SK-N-DZ (cell line): ENCODE results near the gene SLC16A6.
"Not testable (repeated sequence)": the region's sequence is repeated elsewhere in the genome, so short reads cannot be mapped to it uniquely, and the experiment has no call there.

ENCODE experiments used
- DNase-seq: peaks from one replicate; pipeline ENCODE4 v3.0.0-alpha.2; 2015; ENCODE audit warnings: low spot score

Gene SLC16A6

DNA sequence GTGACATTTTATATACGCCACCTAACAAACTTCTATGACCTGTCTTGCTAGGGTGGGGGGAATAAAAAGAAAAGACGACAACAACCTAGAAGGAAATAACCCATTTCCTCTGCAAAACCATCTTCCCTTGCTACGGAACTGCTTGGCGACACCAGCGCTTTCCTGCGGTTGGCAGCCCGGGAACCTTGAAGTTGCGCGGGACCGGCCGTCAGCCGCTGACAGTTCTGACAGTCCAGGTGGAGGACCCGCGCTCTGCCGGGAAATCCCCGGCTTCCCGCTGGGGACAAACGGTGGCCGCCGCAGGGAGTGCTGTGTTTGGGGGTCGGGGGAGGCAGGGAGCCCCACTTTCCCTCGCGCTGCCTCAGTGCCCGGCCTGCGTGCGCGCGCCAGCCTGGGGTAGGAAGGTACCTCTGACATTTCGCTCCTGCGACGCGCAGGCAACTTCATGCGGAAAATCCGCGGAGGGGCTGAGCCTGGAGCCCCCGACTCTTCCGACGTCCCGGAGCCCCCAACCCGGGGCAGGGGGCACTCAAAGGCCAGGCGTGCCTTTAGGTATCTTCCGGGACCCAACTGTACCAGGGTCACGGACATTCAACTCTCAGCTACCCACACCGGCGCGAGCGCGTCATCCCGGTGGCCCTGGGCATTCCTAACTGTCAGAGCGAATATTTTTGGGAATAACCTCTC lies 516 bp downstream of the SLC16A6 start:
- no peak for DNase-seq

DNA sequence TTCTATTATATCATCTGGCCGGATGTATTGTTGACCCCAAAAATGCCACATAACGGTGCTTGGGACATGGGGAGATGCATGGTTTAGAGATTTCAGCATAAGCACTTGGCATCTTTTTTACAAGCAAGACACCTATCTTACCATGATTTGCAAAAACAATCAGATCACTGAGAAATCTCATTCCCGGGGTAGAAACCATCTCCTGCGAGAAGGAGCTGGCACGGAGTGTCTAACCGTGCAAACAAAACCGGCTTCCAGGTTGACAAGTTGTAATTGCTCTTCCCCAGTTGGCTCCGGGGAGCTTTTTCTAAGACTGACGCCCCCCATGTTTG lies 1.0 kb downstream of the SLC16A6 start:
- no peak for DNase-seq

DNA sequence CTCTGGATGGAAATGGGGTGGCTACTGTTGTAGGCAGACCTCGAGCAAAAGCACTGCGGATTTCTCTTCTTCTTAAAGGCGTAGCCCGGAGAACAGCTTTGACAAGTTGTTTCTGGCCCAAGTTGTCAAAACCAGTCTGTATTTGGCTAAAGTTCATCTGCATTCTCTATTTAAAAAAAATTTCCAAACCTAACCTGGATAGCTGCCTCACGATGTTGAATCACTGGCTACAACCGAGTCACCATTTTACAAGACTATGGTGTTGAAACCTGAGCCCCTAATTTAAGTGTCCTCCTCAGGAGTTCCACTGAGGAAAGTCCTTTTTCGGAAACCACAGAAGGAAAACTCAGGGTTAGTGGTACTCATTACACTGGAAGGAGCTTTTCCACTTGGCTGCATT lies 1.5 kb downstream of the SLC16A6 start:
- DNase-seq = no peak

DNA sequence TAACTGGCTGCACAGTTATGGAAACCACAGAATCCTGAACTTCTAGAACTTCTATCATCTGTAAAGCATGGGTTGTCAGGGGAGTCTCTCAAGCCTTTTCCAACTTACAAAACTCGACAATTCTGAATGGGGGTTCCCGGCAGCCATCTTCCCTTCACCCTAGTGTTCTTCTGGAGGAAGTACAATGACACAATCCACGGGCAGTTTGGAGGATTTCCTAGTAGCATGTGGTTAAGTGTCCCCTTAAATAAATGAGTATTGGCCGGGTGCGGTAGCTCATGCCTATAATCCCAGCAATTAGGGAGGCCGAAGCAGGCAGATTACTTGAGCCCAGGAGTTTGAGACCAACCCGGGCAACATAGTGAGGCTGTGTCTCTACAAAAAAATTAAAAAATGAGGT lies 2.1 kb downstream of the SLC16A6 start:
- DNase-seq = no peak

DNA sequence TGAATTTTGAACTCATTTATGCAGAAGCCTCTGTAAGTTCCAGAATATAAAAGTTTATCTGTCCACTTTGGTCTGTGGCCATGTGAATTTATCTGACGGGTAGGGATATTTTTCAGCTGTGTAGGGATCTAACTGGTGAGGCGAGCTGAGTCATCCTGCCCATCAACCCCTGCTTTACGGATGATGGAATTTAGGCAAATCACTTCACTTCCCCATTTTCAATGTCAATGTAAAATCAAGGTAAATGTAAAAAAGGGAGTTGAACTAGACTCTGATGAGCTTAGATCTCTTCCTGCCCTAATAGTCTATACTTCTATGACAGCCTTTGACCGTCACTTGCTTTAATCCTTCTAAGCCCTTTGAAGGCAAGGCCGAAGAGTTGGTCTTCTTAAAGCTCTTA lies 2.6 kb downstream of the SLC16A6 start:
- no peak for DNase-seq

DNA sequence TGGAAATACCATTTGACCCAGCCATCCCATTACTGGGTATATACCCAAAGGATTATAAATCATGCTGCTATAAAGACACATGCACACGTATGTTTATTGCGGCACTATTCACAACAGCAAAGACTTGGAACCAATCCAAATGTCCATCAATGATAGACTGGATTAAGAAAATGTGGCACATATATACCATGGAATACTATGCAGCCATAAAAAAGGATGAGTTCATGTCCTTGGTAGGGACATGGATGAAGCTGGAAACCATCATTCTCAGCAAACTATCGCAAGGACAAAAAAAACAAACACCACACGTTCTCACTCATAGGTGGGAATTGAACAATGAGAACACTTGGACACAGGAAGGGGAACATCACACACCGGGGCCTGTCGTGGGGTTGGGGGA lies 9.0 kb downstream of the SLC16A6 start:
- DNase-seq = not testable (repeated sequence)

DNA sequence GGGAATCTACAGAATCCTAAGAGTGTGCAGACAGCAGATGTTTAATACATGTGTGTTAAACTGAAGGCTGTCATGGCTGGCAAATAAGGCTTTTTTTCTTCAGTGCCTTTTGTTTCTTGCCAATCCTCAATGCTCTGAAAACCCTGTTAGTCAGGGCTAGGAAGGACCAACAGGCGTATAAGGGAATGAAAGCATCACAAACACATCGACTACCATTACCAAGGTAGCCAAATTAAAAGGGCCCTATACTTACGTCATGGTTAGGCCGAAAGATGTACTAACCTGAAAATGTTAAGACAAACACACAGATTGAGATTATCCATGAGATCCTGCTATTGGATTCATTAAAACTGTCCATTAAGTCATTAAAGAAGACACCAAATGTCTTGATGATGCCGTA lies 13.1 kb downstream of the SLC16A6 start:
- no peak for DNase-seq

DNA sequence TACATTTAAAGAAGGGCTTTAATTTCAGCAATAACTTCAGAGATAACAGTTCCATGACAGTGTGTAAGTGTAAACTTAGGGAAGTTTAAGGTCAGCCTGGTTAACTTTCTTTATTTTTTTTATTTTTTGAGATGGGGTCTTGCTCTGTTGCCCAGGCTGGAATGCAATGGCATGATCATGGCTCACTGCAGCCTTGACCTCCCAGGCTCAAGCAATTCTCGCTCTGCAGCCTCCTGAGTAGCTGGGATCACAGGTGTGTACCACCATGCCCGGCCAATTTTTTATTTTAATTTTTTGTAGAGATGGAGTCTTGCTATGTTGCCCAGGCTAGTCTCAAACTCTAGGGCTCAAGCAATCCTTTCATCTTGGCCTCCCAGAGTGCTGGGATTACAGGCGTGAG lies 14.6 kb downstream of the SLC16A6 start:
- DNase-seq = not testable (repeated sequence)

DNA sequence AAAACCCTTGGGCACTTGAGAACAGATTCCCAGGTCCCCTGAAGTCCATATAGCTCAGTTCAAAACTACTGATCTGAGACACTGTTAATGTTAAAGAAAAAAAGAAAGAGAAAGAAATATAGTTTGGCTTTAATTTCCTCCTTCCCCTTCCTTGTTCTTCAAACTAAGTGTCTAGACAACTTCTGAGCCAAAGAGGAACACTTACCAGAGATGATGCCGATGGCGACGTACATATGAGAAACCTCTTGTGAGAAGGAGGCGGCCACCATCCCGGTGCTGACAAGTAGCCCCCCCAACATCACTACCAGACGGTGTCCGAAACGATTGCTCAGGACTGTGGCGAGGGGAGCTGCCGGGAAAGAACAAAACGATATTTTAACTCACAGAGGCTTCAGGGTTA lies 17.2 kb downstream of the SLC16A6 start:
- no peak for DNase-seq

DNA sequence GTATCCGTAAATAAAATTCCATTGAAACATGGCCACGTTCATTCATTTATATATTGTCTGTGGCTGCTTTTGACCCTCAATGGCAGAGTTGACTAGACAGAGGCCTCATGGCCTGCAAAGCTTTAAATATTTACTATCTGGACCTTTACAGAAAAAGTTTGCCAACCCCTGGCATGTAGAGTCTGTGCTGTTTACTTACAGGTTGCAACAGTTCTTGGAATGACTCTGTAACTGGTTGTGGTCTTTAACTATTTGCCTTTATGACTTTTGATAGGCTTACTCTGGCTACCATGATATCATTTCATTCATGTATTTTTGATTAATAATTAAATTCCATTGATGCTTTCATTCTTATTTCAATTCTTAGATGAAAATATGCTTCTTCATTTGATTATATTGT lies 25.1 kb downstream of the SLC16A6 start:
- DNase-seq = not testable (repeated sequence)

DNA sequence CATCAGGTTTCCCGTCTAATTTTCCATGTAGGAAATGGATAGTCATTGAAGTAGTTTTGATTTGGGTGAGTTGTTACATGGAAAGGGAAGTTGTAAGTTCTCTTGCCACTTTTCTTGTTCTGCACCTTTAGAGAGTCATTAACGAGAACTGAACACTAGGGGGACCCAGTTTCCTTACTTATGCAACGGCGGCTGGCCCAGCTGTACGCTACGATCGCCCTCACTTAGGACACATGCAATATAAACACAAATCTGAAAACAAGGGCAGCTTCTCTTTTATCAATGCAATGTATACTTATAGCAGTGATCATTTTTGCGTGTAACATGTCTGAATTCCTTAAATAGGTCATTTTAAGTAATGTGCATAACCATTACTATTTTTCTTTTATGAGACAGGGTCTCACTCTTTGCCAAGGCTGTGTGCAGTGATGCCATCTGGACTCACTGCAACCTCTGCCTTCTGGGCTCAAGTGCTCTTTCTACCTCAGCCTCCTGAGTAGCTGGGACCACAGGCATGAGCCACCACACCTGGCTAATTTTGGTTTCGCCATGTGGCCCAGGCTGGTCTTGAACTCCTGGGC lies 27.7 kb downstream of the SLC16A6 start:
- peak; percentile 54 for DNase-seq

DNA sequence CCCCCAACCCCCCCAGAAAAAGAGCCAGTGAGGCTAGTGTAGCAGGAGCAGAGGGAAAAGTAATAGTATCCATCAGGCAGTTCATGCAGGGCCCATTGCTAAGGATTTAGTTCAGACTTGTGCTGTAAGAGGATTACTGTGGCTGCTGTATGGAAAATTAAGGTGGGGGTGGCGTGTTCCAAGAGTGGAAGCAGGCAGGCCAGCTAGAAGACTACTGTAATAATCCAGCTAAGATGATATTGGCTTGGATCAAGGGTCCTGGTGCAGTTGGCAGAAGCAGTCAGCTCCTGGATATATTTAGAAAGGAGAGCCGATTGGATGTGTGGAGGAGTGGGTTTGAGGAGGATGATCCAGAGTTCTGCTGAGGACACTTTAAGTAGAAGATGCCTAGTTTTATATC lies 28.5 kb downstream of the SLC16A6 start:
- not testable (repeated sequence) for DNase-seq

DNA sequence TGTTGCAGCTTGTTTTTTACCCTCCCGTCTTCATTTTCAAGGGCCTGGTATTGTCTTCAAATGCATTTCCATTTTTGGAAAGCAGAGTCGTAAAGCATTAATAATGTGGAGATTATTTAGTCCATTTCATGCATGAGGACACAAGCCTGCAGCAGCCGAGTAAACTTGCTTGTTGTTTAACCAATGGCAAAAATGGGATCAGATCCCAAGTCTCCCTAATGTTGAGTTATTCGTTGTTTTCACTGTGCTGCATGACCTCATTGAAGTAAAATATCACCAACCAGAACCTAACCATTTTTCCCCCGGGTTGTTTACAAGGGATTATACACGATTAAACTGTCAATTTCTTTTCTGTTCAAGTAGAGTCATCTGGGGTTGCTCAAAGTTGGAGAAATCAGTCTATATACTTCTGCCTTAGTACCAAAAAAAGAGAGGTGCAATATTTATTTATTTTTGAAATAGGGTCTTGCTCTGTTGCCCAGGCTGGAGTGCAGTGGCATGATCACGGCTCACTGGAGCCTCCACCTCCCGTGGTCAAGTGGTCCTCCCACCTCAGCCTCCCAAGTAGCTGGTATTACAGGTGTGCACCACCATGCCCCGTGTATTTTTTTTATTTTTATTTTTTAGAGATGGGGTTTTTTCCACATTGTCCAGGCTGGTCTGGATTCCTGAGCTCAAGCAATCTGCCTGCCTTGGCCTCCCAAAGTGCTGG lies 30.7 kb downstream of the SLC16A6 start:
- no peak for DNase-seq

DNA sequence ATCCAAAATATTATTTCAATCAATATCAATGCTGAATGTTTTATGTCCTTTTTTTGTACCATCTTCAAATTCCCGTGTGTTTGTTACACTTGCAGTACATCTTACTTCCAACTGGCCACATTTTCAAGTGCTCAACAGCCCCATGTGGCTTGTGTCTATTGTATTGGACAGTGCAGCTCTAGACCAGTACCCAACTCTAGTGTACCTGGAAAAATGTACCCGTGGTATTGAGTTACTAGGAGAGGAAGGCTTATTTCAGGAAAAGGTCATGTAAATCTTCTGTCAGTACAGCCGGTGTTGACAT lies 31.3 kb downstream of the SLC16A6 start:
- not testable (repeated sequence) for DNase-seq

DNA sequence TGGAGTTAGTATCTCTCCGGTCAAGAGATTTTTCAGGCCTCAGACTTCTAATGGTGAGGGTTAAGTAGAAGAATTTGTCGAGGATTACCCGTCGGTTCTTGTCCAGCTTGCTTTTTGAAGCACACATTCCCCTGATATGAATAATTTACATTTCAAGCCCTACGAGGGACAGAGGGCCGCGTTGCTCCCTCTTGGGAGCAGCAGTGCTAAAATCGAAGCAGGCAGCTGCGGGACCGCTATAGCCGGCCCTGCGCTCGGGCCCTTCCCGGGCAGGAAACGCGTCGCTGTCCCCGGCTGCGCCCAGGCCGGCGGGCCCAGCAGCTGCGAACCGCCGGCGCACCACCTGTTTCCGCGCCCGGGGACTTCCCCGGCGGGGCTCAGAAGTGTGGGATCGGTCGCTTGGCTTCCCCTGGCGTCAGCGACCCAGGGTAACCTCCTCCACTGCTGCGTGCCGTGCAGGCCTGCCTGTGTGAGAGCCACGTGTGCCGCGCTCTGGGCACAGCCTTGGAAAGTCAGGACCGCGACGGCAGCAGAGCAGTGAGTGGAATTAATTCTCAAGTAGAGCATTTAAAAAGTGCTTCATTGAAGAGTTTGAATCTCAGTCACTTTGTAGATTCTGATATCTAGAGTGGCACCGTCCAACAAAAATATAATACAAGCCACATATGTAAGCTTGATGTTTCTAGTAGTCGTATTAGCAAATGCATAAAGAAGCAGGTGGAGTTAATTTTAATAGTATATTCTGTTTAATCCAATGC lies 31.9 kb downstream of the SLC16A6 start:
- peak; percentile 56 for DNase-seq

DNA sequence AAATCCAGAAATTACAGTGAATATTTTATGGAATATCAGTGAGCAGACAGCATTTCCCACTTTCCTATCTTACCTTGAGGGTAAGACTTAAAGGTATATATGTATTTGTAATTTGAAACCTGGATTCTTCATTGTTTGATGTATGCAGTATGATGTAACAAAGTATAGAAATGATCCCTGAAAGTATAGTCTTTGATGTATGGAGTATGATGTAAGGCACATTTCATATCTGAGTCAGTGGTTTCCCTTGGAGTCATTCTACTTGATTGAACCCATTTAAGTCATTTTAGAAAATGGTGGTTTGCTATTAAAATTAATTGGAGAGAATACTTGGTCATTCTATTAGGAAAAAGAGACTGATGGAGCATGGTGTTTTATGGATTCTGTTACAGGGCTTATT lies 33.0 kb downstream of the SLC16A6 start:
- no peak for DNase-seq

DNA sequence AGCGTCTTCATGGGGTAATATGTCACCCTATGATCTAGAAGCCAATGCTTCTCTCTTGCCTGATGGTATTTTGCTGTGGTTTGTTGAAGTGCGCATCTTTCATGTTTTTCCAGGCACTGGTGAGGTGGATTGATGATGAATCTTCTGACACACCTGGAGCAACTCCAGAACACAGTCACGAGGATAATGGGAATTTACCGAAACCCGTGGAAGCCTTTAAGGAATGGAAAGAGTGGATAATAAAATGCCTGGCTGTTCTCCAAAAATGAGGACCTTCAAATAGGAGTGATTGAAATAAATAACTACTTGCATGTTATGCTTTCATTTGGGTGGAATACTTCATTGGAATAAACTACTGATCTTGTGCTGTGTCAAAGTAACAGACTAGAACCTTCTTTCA lies 34.2 kb downstream of the SLC16A6 start:
- DNase-seq = not testable (repeated sequence)

DNA sequence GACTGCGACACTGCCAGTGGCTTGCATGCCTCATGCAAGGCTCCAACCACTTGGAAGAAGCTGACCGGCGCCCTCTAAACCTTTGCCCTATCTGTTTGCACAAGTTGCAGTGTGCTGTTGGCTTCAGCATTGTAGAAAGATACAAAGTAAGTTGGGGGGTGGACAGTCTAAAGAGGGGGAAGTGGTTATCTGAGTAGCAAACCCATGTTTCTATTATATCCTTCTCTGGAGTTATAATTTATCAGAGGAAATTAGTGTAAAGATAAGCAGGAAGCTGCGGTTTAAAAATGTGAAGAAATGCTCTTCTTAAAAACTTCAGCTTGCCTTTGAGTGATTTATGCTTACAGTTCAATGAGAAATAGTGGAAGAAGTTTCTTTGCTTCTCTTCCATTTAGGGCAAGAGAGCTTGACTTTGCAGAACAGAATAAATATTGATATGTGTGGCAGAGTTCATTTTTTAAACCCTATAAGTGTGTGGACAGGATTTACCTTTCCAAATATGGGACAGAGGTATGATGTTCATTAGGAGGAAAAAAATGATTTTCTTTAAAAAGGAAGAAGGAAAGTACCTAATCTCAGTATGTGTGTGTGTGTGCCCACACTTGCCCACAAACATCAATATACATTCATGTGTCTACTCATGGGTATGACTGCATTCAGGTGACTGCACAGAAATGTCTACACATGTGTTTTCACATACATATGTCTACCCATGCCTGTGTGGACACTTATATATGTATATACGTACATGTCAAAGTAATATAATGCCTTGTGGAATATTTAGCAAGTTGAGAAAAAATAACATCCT lies 35.0 kb downstream of the SLC16A6 start:
- DNase-seq = no peak

DNA sequence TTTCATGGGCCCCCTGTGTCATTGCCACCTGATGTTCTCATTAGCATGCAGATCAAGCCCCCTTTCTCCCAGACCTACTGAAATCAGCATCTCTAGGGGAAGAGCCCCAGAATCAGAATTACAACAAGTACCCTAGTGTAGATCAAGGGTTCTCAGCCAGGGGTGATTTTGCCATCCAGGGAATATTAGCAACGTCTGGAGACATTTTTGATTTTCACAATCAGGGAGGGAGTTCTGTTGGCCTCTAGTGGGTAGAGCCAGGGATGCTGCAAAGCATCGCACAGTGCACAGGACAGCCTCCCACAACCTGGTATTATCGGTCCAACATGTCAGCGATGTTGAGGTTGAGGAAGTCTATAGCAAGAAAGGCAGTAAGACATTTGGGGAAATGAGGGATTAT lies 35.8 kb downstream of the SLC16A6 start:
- no peak for DNase-seq

DNA sequence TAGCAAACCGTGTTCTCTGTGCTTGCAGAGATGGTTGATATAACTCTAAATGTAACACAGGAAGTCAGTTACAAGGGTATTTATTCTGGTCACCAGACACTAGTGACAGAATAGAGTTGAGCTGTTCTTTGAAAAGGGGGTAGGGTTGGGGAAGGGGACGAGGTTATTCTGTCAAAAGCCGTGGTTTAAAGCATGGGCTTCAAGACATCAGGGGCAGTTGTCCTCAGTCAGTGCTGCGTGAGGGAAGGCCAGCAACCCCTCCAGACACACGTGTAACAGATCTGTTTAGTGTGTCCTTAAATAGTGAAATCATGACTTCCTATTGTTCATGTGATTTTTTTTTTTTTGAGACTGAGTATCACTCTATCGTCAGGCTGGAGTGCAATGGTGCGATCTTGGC lies 37.5 kb downstream of the SLC16A6 start:
- DNase-seq = not testable (repeated sequence)

DNA sequence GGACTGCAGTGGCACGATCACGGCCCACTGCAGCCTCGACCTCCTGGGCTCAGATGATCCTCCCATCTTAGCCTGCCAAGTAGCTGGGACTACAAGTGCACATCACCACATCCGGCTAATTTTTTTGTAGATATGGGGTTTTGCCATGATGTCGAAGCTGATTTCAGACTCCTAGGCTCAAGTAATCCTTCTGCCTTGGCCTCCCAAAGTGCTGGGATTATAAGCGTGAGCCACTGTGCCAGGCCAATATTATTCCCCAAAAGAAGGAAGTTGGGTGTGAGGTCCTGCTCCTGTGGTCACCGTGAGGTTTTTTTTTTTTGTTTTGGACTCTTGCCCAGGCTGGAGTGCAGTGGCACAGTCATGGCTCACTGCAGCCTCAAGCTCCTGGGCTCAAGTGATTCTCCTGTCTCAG lies 41.6 kb downstream of the SLC16A6 start:
- no peak for DNase-seq

DNA sequence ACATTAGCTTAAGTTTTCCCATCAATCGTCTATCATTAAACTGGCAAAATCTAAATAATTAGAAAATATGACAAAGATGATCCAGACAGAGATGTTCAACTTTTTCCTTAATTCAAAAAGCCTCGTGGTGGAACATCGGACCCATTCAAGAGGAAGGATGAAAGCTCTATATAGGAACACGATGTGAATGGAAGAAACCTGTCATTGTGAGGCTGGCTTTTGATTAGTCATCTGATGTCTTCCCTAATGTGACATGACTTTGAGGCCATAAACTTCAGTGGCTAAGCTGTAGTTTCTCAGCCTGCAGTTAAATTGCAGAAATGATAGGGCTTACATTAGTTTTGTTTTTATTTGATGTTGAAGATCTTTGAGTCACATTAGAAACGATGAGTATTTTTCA lies 42.0 kb downstream of the SLC16A6 start:
- no peak for DNase-seq
